Neural progenitor cell (in vitro differentiated cells): ENCODE measurements around the gene WDSUB1. TPM values are rescaled to one million over a fixed set of nuclear protein-coding genes. Genes with fewer than 3 reads are reported as not detected.

ENCODE experiments used
- DNase-seq: peaks from one replicate; pipeline ENCODE4 v3.0.0-alpha.2; 2016; ENCODE audit warnings: low spot score
- H2AFZ ChIP-seq: fragments of 200-600 bp; sonication (generic); replicated peaks from 2 replicates; pipeline ENCODE4 v1.6.1; 2016; ENCODE audit warnings: antibody characterized with exemption
- H3F3A ChIP-seq: fragments of 200-600 bp; sonication (generic); 2 replicates; pipeline ENCODE4 v1.6.1; 2016; ENCODE audit warnings: antibody characterized with exemption, low read depth
- H3K27ac ChIP-seq: fragments of 200-600 bp; sonication (generic); 2 replicates; pipeline ENCODE4 v1.5.1; 2016; ENCODE audit warnings: mild to moderate bottlenecking
- H3K27me3 ChIP-seq: fragments of 200-600 bp; sonication (generic); 2 replicates; pipeline ENCODE4 v1.6.1; 2016; ENCODE audit warnings: mild to moderate bottlenecking, moderate library complexity
- H3K36me3 ChIP-seq: fragments of 200-600 bp; sonication (generic); 2 replicates; pipeline ENCODE4 v1.5.1; 2016
- H3K4me1 ChIP-seq: fragments of 200-600 bp; sonication (generic); 2 replicates; pipeline ENCODE4 v1.6.1; 2016; ENCODE audit warnings: mixed run types
- H3K4me2 ChIP-seq: fragments of 200-600 bp; sonication (generic); 2 replicates; pipeline ENCODE4 v1.6.1; 2016
- H3K4me3 ChIP-seq: fragments of 200-600 bp; sonication (generic); 2 replicates; pipeline ENCODE4 v1.5.1; 2016
- H3K79me2 ChIP-seq: fragments of 200-600 bp; sonication (generic); 2 replicates; pipeline ENCODE4 v1.6.1; 2016; ENCODE audit warnings: low read depth
- H3K9ac ChIP-seq: fragments of 200-600 bp; sonication (generic); 2 replicates; pipeline ENCODE4 v1.6.1; 2016
- H3K9me3 ChIP-seq: fragments of 200-600 bp; sonication (generic); 2 replicates; pipeline ENCODE4 v1.5.1; 2016; ENCODE audit warnings: low read depth
- H4K20me1 ChIP-seq: fragments of 200-600 bp; sonication (generic); 2 replicates; pipeline ENCODE4 v1.6.1; 2016; ENCODE audit warnings: low read depth
- H3K27ac Mint-ChIP-seq: 3 replicates; pipeline ENCODE4 v1.8.0; 2021; ENCODE audit warnings: mixed read lengths
- H3K27me3 Mint-ChIP-seq: 2 replicates; pipeline ENCODE4 v1.8.0; 2022; ENCODE audit warnings: low read depth, mild to moderate bottlenecking, inconsistent platforms, moderate library complexity, mixed read lengths; ENCODE audit not compliant: insufficient read depth
- H3K36me3 Mint-ChIP-seq: 3 replicates; pipeline ENCODE4 v1.8.0; 2021; ENCODE audit warnings: mixed read lengths
- H3K4me1 Mint-ChIP-seq: 3 replicates; pipeline ENCODE4 v1.8.0; 2021; ENCODE audit warnings: mixed read lengths
- H3K4me3 Mint-ChIP-seq: 3 replicates; pipeline ENCODE4 v1.8.0; 2021; ENCODE audit warnings: mild to moderate bottlenecking, moderate library complexity, mixed read lengths
- H3K9me3 Mint-ChIP-seq: 3 replicates; pipeline ENCODE4 v1.8.0; 2020; ENCODE audit warnings: mixed read lengths
- EZH2 ChIP-seq: fragments of 200-600 bp; sonication (generic); IDR thresholded peaks from 2 replicates; pipeline ENCODE4 v1.6.1; 2017; ENCODE audit warnings: antibody characterized with exemption, mild to moderate bottlenecking, moderate library complexity
- EZH2phosphoT487 ChIP-seq: fragments of 200-600 bp; sonication (generic); IDR thresholded peaks from 2 replicates; pipeline ENCODE4 v1.6.1; 2017; ENCODE audit warnings: antibody characterized with exemption
- total RNA-seq: library from RNA; depleted of rRNA; stranded (reverse); fragments of >200 nt; gene quantifications from 2 replicates; pipeline ENCODE4 v1.2.3, GENCODE V29; 2015; ENCODE audit warnings: low replicate concordance
- TF ChIP-seq, protein P1 (sequence below): fragments of 200-600 bp; sonication (generic); IDR thresholded peaks from 2 replicates; pipeline ENCODE4 v1.5.1; 2017; ENCODE audit warnings: antibody characterized with exemption, mild to moderate bottlenecking

Gene WDSUB1
- total RNA-seq, 1 donor from 2014 or later, result 5.2 TPM

DNA sequence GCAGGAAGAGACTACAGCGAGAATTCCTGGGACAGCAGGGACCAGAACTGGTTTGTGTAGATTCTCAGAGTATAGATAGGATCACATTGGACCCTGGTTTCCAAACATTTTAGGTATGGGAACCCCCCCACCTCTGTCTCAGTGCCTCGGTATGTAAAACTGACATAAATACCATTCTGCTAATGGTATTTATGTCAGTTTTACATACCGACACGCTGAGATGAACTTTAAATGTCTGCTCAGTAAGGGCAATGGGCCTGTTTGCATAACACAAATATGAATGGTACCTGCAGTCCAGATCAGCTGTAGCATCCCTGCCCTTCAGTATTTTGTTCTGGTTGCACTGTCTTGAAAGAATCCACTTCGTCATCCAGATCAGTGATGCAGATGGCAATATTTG, 73.2 kb downstream of the WDSUB1 start:
- no peaks in the 10 kb centered on the region for H4K20me1 ChIP-seq
- H3K27me3 ChIP-seq, result peaks cover 9% of the 10 kb centered on the region
- H3K4me2 ChIP-seq, result no peak overlapping the region
- Mint-ChIP-seq H3K27ac (no peak overlapping the region), H3K36me3 (peaks cover 35% of the 10 kb centered on the region), H3K4me3 (no peak overlapping the region), H3K27me3 (peaks cover 7% of the 10 kb centered on the region), H3K9me3 (peaks cover 6% of the 10 kb centered on the region), H3K4me1 (peaks cover 38% of the 10 kb centered on the region)
- no peak overlapping the region for H3K4me3 ChIP-seq
- no peak overlapping the region for H3K27ac ChIP-seq
- H2AFZ ChIP-seq, result no peak overlapping the region
- peaks cover 27% of the 10 kb centered on the region for H3K4me1 ChIP-seq
- H3K79me2 ChIP-seq, result no peaks in the 10 kb centered on the region
- TF ChIP-seq EZH2phosphoT487 (no peak), EZH2 (no peak)
- TF ChIP-seq, protein P1, sequence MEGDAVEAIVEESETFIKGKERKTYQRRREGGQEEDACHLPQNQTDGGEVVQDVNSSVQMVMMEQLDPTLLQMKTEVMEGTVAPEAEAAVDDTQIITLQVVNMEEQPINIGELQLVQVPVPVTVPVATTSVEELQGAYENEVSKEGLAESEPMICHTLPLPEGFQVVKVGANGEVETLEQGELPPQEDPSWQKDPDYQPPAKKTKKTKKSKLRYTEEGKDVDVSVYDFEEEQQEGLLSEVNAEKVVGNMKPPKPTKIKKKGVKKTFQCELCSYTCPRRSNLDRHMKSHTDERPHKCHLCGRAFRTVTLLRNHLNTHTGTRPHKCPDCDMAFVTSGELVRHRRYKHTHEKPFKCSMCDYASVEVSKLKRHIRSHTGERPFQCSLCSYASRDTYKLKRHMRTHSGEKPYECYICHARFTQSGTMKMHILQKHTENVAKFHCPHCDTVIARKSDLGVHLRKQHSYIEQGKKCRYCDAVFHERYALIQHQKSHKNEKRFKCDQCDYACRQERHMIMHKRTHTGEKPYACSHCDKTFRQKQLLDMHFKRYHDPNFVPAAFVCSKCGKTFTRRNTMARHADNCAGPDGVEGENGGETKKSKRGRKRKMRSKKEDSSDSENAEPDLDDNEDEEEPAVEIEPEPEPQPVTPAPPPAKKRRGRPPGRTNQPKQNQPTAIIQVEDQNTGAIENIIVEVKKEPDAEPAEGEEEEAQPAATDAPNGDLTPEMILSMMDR, result no peak
- H3F3A ChIP-seq, result peaks cover 33% of the 10 kb centered on the region
- no peaks in the 10 kb centered on the region for H3K9me3 ChIP-seq
- H3K36me3 ChIP-seq, result no peaks in the 10 kb centered on the region
- no peak for DNase-seq
- no peak overlapping the region for H3K9ac ChIP-seq

DNA sequence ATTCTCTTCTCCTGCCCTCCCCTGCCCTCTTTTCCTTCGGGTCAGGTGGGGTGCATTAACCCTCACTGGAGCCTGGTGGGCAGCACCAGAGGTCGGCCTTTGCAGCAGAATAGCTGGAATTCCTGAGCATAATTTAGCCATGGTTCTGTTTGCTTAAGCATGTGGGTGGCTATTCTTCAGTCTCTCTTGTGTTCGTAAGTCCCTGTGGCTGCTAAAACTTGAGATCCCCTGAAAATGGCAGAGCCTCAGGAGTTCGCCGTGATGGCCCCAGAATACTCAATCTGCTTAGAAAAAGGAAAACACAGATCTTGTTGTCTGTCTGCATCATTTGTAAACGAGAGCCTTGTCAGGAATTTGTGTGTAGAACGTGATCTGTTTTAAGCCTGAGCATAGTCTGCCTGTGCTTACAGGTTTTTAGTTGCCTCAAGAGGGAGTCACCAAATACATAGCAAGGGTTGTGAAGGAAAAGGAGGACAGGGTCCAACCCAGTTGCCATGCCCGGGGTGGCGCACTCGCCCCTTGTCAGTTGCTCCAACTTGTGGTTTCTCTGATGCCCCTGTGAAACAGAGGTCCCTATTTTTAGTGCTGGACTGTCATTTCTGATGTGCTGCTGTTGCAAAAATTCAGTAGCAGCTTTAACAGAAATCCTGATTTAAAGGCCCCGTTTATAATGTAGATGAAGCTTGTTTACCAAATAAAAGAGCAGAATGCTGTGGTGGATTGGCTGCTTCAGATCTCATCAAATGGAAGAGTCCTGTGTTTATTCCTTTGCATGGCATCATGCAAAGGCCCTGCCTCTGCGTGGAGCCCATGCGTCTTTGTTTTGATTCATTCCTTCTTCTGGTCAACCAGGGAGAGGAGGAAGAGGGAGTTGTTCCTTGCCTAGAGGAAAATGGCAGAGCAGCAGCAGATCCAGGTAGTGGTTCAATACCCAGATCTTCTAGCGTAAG, 74.8 kb downstream of the WDSUB1 start:
- Histone ChIP-seq H4K20me1 (no peaks in the 10 kb centered on the region), H3K4me1 (peaks cover 27% of the 10 kb centered on the region), H2AFZ (peak overlapping the region; percentile 27), H3K9ac (no peak overlapping the region), H3K9me3 (no peaks in the 10 kb centered on the region), H3K4me2 (peak overlapping the region; percentile 67), H3K27me3 (peaks cover 9% of the 10 kb centered on the region), H3F3A (peaks cover 33% of the 10 kb centered on the region), H3K79me2 (no peaks in the 10 kb centered on the region), H3K4me3 (peak overlapping the region; percentile 33), H3K27ac (peak overlapping the region; percentile 72), H3K36me3 (no peaks in the 10 kb centered on the region)
- H3K36me3 Mint-ChIP-seq, result peaks cover 23% of the 10 kb centered on the region
- H3K27me3 Mint-ChIP-seq, result peaks cover 7% of the 10 kb centered on the region
- H3K4me3 Mint-ChIP-seq, result peak overlapping the region; percentile 73
- TF ChIP-seq EZH2phosphoT487 (peak; percentile 72), EZH2 (no peak)
- TF ChIP-seq, protein P1, result peak; percentile 13
- peaks cover 6% of the 10 kb centered on the region for H3K9me3 Mint-ChIP-seq
- peaks cover 40% of the 10 kb centered on the region for H3K4me1 Mint-ChIP-seq
- DNase-seq, result peak; percentile 92
- H3K27ac Mint-ChIP-seq, result peak overlapping the region; percentile 76

DNA sequence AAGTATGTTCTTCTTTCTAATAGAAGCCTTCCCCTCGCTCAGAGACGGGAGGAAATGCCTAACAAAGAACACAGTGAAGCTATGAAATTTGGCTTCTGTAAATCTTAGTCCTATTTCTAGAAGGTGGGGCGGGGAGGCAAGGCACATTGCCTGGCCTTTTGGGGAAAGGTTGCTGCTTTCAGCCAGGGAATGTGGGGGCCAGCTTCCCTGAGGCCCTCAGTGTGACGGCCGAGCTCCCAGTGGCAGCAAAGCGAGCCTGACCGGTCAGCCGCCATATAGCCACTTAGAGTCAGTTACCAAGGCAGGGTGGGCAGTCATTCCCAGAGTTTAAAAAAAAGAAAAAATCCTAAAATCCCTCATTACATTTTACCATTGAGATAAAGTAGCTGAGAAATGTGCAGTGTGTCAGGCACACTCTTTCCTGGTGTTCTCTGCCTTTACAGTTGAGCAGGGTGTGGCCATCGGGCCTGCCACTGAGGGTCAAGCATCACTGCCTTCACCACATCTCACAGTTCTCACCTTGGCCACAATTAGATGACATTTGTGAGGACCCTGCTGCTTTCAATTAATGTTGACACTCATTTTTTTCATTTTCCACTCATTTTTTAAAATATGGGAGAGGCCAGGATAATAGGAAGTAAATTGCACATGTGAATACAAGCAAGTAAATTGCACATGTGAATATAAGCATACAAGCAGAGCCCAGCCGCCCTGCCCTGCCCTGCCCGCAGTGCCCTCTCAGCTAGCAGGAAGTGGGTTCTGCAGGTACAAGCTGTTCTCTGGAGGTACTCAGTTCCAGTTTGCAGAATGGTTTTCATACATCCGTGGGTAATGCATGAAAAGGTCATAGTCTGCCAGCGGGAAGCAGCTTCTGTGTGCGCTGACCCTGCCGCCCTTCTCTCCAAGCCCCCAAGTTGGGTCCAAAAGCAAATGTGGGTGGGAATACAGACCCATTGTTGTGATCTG, 76.9 kb downstream of the WDSUB1 start:
- TF ChIP-seq, protein P1, result no peak
- TF ChIP-seq EZH2 (no peak), EZH2phosphoT487 (no peak)
- no peak overlapping the region for H3K9ac ChIP-seq
- no peak overlapping the region for H3K27ac ChIP-seq
- DNase-seq, result no peak
- H3K27me3 ChIP-seq, result peaks cover 9% of the 10 kb centered on the region
- H3K4me3 ChIP-seq, result no peak overlapping the region
- no peaks in the 10 kb centered on the region for H3K9me3 ChIP-seq
- H3K4me1 Mint-ChIP-seq, result peaks cover 49% of the 10 kb centered on the region
- peaks cover 2% of the 10 kb centered on the region for H3K9me3 Mint-ChIP-seq
- no peaks in the 10 kb centered on the region for H4K20me1 ChIP-seq
- peak overlapping the region; percentile 53 for H3K27ac Mint-ChIP-seq
- no peak overlapping the region for H3K4me2 ChIP-seq
- H3K27me3 Mint-ChIP-seq, result peaks cover 10% of the 10 kb centered on the region
- H3K4me3 Mint-ChIP-seq, result peak overlapping the region; percentile 63
- peaks cover 33% of the 10 kb centered on the region for H3K4me1 ChIP-seq
- H3K79me2 ChIP-seq, result no peaks in the 10 kb centered on the region
- H3F3A ChIP-seq, result peaks cover 33% of the 10 kb centered on the region
- no peaks in the 10 kb centered on the region for H3K36me3 ChIP-seq
- H2AFZ ChIP-seq, result no peak overlapping the region
- H3K36me3 Mint-ChIP-seq, result peaks cover 15% of the 10 kb centered on the region
